C4-2B (cell line): Measurements from ENCODE around the gene KCTD16.

Experiments
- H3K27ac ChIP-seq: fragments of 450-650 bp; 2 replicates; pipeline ENCODE4 v1.5.1; 2017
- ZFX ChIP-seq: fragments of 450-650 bp; IDR thresholded peaks from 2 replicates; pipeline ENCODE4 v1.6.1; 2017
- TF ChIP-seq, protein P1 (sequence below): fragments of 450-650 bp; conservative IDR thresholded peaks from 2 replicates; pipeline ENCODE4 v1.5.1; 2017; ENCODE audit warnings: mild to moderate bottlenecking

The KCTD16 gene

DNA sequence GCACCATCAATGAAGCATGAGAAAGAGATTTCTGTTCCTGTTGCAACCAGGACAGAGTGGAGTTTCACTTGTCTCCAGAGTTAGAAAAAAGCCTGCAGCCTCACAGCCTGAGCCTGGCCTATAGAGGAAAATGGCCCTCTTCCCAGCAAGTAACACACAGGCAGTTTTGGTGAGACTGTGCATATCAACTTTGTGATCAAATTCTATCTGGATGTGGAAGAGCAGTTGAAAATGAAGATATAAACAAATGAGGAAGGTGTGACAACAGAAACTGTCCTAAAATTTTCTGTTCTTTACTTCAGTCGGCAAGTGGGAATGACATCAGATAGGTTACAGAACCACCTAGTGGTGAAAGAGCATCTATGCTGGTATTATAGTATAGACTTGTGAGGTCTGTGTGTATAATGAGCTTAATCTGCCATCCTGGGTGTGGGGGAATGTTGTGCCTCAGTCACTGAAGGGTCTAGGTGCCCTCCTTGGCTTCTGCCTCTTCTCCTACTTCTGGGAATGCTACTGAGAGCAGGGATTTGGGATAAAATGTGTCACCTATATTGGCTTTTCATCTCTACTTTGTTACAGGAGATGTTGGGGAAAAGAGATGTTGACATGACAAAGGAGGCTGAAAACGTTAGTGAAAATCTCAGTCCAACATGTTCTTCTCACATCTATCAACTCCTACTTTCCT lies 28.4 kb upstream of the KCTD16 start:
- TF ChIP-seq, protein P1, sequence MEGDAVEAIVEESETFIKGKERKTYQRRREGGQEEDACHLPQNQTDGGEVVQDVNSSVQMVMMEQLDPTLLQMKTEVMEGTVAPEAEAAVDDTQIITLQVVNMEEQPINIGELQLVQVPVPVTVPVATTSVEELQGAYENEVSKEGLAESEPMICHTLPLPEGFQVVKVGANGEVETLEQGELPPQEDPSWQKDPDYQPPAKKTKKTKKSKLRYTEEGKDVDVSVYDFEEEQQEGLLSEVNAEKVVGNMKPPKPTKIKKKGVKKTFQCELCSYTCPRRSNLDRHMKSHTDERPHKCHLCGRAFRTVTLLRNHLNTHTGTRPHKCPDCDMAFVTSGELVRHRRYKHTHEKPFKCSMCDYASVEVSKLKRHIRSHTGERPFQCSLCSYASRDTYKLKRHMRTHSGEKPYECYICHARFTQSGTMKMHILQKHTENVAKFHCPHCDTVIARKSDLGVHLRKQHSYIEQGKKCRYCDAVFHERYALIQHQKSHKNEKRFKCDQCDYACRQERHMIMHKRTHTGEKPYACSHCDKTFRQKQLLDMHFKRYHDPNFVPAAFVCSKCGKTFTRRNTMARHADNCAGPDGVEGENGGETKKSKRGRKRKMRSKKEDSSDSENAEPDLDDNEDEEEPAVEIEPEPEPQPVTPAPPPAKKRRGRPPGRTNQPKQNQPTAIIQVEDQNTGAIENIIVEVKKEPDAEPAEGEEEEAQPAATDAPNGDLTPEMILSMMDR, result peak; percentile 77
- no peak for TF ChIP-seq ZFX
- H3K27ac ChIP-seq, result no peak overlapping the region

- TF ChIP-seq, protein P1, result no peak
- TF ChIP-seq ZFX, result no peak
- H3K27ac ChIP-seq, result no peak overlapping the region
Measured at GRCh38 chr5:144142824-144143162, 27.9 kb upstream of the KCTD16 start.

DNA sequence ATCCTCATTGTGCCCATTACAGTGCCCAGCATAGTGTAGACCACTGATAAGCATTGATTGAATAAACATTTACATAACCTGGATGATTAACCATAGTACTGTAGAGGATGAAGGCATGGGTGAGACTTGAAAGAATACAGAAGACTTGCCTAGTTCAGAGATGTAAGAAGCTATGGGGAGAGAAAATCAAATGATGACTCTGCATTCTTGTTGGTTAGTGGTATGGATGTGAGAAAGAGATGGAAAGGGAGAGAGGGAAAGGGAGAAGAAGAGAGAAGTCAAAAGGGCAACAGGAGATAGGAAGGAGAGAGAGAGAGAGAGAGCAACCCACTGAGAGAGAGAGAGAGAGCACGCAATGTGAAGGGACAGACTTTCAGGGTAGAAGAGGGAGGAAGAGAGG lies 27.0 kb upstream of the KCTD16 start:
- H3K27ac ChIP-seq, result no peak overlapping the region

DNA sequence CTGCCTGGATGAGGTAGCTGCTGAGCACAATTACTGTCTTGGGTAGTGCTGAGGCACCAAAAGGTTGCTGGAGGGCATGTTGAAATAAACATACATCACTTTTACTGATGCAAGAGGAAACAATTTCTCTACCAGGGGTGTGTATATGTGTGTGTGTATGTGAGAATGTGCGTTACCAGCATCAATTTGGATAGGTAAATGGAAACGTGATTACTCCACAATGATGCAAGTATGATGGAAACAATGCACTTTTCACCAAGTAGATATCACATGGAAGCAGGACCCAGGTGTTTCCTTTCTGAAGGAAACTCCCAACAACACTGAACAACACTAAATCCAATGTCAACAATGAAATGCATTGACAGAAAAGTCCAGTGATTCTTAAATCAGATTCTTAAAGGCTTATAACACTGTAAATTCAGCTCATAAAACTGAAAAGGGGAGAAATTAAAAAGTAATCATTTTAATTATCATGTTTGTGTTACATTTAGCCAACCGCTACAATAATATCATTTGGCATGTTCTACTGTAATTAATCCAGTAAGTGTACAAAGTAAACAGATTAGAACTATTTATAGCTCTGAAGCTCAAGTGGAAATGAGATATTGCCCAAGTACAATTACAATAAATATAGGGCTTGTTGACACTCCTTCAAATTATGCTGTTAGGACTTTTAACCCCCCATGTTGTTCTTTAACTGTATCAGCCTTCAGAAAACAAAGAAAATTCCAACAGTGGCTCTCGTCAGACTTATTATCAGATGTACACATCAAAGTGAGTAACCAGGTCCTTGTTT lies 25.5 kb upstream of the KCTD16 start:
- TF ChIP-seq, protein P1, result no peak
- TF ChIP-seq ZFX, result no peak
- H3K27ac ChIP-seq, result no peak overlapping the region

More for the DNA sequence above, 27.0 kb upstream of the KCTD16 start:
- TF ChIP-seq ZFX, result no peak
- TF ChIP-seq, protein P1, result no peak

GRCh38 chr5:144151026-144151425 lies 19.6 kb upstream of the KCTD16 start:
- H3K27ac ChIP-seq, result no peak overlapping the region
- TF ChIP-seq, protein P1, result no peak
- TF ChIP-seq ZFX, result no peak

DNA sequence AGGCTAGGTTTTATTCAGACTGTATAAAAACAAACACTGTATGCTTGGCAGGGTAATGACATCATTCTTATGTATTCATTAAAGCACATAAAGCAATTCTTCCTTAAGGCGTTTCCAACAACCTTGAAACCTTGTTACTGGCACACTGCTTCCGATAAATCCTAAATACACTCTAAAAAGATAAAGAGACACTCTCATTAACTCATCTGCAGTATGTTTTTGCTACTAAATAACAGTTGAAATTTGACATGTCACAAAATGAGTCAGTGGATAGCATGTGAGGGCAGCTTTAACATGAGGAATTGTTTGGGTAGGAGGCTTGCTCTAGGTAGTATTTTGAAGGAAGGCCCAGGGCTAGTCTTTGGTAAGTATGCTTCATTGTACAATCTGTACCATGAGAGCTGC lies 13.9 kb upstream of the KCTD16 start:
- H3K27ac ChIP-seq, result no peak overlapping the region
- TF ChIP-seq ZFX, result no peak
- TF ChIP-seq, protein P1, result no peak

GRCh38 chr5:144162686-144163085 lies 8.0 kb upstream of the KCTD16 start:
- no peak overlapping the region for H3K27ac ChIP-seq
- TF ChIP-seq ZFX, result no peak
- TF ChIP-seq, protein P1, result no peak
